RPMI8226 (cell line): ENCODE results near the gene TXLNB.
"Not testable (repeated sequence)": the region's sequence is repeated elsewhere in the genome, so short reads cannot be mapped to it uniquely, and the experiment has no call there.

Source experiments
- DNase-seq: peaks from one replicate; pipeline ENCODE4 v3.0.0-alpha.2; 2015

Gene TXLNB

GRCh38 chr6:139265512-139266190 lies 26.1 kb downstream of the TXLNB start:
- no peak for DNase-seq

GRCh38 chr6:139262519-139263300 lies 29.1 kb downstream of the TXLNB start:
- DNase-seq = no peak

- DNase-seq = no peak
These were observed 33.9 kb downstream of the TXLNB start for GRCh38 chr6:139257821-139258398.

- no peak for DNase-seq
These were observed 34.5 kb downstream of the TXLNB start for GRCh38 chr6:139257291-139257690.

- DNase-seq = no peak
These were observed 35.7 kb downstream of the TXLNB start for GRCh38 chr6:139256087-139256486.

- DNase-seq = no peak
These were observed 37.6 kb downstream of the TXLNB start for GRCh38 chr6:139254196-139254595.

GRCh38 chr6:139253656-139254055 lies 38.1 kb downstream of the TXLNB start:
- DNase-seq = no peak

GRCh38 chr6:139251691-139252390 lies 40.0 kb downstream of the TXLNB start:
- DNase-seq = no peak

- peak; percentile 26 for DNase-seq
These were observed 40.6 kb downstream of the TXLNB start for GRCh38 chr6:139251045-139251690.

- peak; percentile 84 for DNase-seq
These were observed 41.3 kb downstream of the TXLNB start for GRCh38 chr6:139250296-139251044.

GRCh38 chr6:139249395-139249794 lies 42.4 kb downstream of the TXLNB start:
- no peak for DNase-seq

- no peak for DNase-seq
These were observed 42.9 kb downstream of the TXLNB start for GRCh38 chr6:139248911-139249310.

- no peak for DNase-seq
These were observed 44.2 kb downstream of the TXLNB start for GRCh38 chr6:139247618-139248017.

- no peak for DNase-seq
These were observed 48.3 kb downstream of the TXLNB start for GRCh38 chr6:139243536-139243935.

GRCh38 chr6:139242457-139243240 lies 49.1 kb downstream of the TXLNB start:
- no peak for DNase-seq

GRCh38 chr6:139240161-139241010 lies 51.4 kb downstream of the TXLNB start:
- peak; percentile 73 for DNase-seq

- DNase-seq = no peak
These were observed 52.7 kb downstream of the TXLNB start for GRCh38 chr6:139239064-139239463.

GRCh38 chr6:139236105-139236504 lies 55.7 kb downstream of the TXLNB start:
- DNase-seq = no peak

GRCh38 chr6:139235661-139236060 lies 56.1 kb downstream of the TXLNB start:
- DNase-seq = no peak

- not testable (repeated sequence) for DNase-seq
These were observed 57.6 kb downstream of the TXLNB start for GRCh38 chr6:139234193-139234592.
